ENCODE results near the gene CAMSAP1.
"Not testable (repeated sequence)": the region's sequence is repeated elsewhere in the genome, so short reads cannot be mapped to it uniquely, and the experiment has no call there.

The CAMSAP1 gene

DNA sequence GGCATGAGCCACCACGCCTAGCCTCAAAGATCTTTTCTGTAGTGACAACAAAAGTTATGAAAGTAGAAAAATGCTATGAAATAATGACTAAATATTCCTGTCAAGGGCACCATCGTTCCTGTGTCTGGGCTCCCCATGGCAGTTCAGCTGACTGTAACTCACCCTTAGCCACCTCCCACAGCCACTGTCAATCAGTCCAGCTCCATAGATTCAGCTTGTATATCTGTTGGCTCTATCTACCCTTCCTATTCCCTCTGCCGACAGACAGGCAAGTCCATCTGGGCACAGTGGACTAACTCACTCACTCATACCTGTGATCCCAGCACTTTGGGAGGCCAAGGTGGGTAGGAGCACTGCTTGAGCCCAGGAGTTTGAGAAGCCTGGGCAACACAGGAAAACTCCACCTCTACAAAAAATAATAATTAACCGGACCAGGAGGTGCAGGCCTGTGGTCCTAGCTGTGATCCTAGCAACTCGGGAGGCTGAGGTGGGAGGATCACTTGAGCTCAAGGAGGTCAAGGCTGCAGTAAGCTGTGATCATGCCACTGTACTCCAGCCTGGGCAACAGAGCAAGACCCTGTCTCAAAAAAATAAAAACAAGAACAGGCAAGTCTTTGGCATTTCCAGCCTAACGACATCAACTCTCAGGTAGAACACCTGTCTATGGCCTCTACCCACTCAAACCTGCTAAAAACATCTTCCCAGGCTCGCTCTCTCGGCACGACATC is 6.2 kb downstream of the CAMSAP1 start:
- no peak for DNase-seq (ENCODE audit: low spot score)

DNA sequence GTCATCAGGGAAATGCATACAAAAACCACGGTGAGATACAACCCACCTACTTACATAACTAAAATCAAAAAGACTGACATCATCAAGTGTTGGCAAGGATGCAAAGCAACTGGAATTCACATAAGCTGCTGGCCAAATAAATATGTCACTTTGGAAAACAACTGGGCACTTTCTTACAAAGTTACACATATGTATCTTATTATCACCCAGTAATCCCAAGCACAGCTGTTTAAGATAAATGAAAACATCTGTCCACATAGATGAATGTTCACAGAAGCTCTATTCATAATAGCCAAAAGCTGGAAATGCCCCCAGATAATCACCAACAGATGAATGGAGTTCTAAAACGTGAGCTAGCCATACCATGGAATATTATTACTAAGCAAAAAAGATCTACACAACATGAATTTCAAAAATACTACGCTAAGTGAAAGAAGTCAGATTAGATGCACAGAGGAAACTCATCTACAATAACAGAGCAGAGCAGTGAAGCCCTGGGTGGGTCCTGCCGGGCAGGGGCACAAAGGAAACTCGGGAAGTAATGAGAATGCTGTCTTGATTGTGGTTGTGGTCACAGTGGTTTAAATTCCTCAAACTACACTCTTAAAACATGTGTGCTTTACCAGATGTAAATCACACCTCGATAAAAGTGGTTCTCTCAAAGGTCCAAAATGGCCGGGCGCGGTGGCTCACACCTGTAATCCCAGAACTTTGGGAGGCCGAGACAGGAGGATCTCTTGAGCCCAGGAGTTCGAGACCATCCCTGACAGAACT is 8.5 kb downstream of the CAMSAP1 start:
- DNase-seq (ENCODE audit: low spot score), result no peak

- no peak for DNase-seq (ENCODE audit: low spot score)
Measured at GRCh38 chr9:135896626-135897025, 10.7 kb downstream of the CAMSAP1 start.

GRCh38 chr9:135896205-135896604 is 11.1 kb downstream of the CAMSAP1 start:
- no peak for DNase-seq (ENCODE audit: low spot score)

- no peak for DNase-seq (ENCODE audit: low spot score)
Measured at GRCh38 chr9:135895202-135895848, 12.0 kb downstream of the CAMSAP1 start.

GRCh38 chr9:135893104-135893503 is 14.2 kb downstream of the CAMSAP1 start:
- no peak for DNase-seq (ENCODE audit: low spot score)

DNA sequence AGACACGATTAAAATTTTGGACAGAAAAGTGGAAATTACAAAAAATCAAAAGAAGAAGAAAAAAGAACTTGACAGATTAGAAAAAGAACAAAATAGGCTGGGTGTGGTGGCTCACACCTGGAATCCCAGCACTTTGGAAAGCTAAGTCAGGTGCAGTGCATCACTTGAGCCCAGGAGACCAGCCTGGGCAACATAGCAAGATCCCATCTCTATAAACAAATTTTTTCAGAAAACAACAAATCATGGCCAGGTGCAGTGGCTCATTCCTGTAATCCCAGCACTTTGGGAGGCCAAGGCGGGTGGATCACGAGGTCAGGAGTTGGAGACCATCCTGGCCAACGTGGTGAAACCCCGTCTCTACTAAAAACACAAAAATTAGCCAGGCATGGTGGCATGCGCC is 15.0 kb downstream of the CAMSAP1 start:
- DNase-seq (ENCODE audit: low spot score), result not testable (repeated sequence)

DNA sequence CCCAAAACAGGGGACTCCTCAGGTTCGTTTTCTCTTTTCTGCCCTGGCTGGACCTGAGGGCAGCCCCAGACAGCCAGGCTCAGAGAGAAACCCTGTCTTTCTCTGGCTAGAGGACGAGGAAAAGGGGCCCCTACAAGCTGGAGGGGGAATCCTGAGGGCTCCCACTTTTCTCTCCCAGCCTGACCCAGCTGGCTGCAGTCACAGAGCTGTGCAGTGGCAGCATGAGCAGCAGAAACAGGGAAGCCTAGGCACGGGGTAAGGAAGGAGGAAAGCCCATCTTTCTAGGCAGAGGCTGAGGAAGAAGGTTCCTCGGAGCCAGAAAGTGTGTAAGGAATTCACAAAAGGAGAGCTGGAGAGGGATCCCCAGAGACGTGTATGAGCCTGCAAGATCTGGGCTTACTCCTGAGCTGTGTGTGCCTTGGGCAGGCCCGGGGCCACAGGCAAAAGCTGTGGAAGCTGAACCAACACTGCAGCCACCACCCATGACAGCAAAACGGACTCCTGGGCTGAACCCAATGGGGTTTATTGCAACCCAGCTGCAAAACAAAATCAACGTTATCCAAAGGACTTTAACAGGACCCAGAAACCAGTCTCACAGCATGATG is 16.2 kb downstream of the CAMSAP1 start:
- no peak for DNase-seq (ENCODE audit: low spot score)

GRCh38 chr9:135890190-135891026 is 16.9 kb downstream of the CAMSAP1 start:
- no peak for DNase-seq (ENCODE audit: low spot score)

DNA sequence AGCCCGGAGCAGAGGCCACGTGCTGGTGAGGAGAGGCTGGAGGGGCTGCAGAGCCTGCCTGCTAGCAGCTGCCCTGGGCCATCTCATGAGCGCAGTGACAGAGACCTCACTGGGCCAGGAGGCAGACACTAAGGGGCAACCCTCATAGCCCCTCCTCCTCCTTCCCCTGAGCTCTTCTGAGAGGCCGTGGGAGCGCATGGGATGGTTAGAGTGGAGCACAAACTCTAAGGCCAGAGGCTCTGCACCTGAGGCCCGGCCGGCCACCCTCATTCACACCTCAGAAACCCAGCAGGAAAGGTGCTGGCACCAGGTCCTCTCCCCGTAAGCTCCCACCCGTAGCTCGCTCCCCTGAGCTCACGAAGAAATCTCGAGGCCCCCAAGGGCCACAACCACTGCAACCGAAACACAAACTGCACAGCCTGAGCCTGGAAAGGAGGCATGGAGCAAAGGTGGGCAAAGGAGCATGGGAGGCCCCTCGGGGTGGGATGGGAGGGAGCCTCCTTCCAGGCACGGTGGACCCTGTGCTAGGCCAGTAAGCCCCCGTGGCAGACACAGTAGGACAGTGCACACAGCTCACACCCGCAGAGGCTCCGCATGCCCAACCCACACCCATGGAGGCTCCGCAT is 17.7 kb downstream of the CAMSAP1 start:
- no peak for DNase-seq (ENCODE audit: low spot score)

DNA sequence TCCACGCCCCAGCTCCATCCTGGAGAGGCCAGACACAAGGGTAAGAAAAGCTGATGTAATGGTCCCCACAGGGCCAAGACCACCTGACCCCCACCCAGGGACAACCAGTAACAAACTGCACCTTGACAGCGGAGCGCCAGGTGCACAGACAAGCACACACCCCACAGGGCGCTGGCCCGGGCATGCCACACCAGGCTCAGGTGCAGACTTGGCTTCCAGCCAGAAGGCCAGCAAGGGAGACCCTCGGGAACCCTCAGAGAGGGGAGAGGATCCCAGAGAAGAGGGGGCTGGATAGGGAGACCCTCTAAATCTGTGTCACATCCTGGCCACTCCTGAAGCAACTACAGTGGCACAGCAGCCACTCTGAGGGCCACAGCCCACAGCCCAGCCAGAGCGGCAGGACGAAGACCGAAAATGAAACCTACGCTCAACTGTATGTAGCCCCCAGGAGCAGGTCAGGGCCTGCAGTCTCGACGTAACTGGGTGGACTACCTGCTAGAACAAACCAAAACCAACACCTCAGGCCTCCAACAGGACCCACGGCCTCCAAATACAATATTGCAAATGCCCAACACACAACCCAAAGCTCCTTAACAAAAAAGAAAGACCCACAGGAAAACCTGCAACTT is 18.5 kb downstream of the CAMSAP1 start:
- no peak for DNase-seq (ENCODE audit: low spot score)

- no peak for DNase-seq (ENCODE audit: low spot score)
Measured at GRCh38 chr9:135888126-135888765, 19.1 kb downstream of the CAMSAP1 start.

DNA sequence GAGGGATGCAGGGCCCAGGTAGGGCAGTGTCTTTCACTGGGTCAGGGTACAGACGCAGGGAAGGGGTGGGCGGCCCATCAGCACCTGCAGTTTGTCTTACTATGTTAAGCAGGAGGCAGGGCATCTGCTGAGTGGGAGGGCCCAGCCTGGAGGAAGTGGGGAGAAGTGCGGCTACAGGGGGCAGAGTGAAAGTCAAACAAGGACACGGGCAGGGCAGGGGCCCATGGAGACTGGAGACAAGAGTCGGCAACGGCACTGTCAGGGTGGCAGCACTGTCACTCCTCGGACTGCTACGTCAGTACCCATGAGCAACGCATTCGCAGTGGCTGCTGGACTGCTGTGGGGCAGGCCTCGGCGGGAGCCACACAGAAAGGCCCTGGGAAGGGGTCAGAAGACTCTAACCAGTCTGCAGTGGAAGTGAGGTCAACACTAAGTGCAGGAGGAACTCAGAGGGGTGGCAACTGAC is 19.7 kb downstream of the CAMSAP1 start:
- DNase-seq (ENCODE audit: low spot score), result no peak

GRCh38 chr9:135887021-135887507 is 20.3 kb downstream of the CAMSAP1 start:
- DNase-seq (ENCODE audit: low spot score), result no peak

DNA sequence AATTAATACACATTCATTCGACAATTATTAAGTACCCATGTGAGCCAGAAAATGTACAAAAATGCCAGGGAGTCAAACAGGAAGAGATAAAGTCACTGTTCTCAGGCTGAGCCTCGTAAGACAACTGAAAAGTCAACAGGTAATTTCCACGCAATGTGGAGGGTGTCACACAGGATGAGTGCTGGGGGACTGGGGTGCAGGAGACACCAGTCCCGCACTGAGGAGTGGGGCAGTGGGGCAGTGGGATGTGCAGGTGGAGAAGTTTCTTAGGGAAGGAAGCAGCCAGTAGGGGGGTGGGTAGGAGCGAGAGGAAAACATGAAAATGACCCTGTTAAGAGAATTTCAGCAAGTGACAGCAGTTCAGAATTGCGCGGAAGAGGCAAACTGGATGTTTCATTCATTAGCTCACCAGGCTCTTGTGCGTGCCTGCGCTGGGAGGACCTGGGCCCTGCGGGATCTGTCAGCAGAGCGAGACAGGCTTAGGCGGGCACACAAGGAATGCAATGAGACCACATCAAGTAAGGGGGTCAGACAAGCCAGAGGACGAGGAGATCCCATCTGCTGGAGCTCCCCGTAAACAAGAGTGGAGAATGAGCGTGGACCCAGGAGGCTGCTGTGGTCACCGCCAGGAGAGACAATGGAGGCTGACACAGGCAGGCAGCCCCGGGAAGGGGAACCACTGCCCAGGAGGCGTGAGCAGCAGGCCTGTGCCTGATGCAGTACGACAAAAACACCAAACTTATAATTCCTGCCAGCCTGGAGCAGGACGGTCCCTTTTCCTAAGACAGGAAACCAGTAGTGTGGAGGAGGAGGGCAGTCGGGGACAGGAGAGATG is 21.0 kb downstream of the CAMSAP1 start:
- no peak for DNase-seq (ENCODE audit: low spot score)

GRCh38 chr9:135885100-135885853 is 22.1 kb downstream of the CAMSAP1 start:
- peak; percentile 40 for DNase-seq (ENCODE audit: low spot score)

GRCh38 chr9:135884328-135885035 is 22.9 kb downstream of the CAMSAP1 start:
- peak; percentile 58 for DNase-seq (ENCODE audit: low spot score)
